Suppressor macrophage treated with lipopolysaccharide for 1 hour (primary cell): Measurements from ENCODE around the gene STARD10.

Experiments
- DNase-seq, 3 donors: peaks; one replicate each; pipeline ENCODE4 v3.0.0-alpha.2; 2020 to 2022

The STARD10 gene

GRCh38 chr11:72743321-72744221 lies 50.3 kb downstream of the STARD10 start:
- DNase-seq: peak; percentile 67 to 70 (median 68)

- DNase-seq: no peak
Measured at GRCh38 chr11:72742513-72743320, 51.1 kb downstream of the STARD10 start.

GRCh38 chr11:72741849-72742512 lies 51.9 kb downstream of the STARD10 start:
- DNase-seq: no peak

GRCh38 chr11:72741429-72741833 lies 52.4 kb downstream of the STARD10 start:
- peak; percentile 82 to 91 (median 89) for DNase-seq

- no peak for DNase-seq
Measured at GRCh38 chr11:72740562-72741428, 53.1 kb downstream of the STARD10 start.

GRCh38 chr11:72740060-72740424 lies 53.8 kb downstream of the STARD10 start:
- no peak for DNase-seq

- DNase-seq: peak; percentile 67 to 71 (median 68)
Measured at GRCh38 chr11:72739240-72740059, 54.4 kb downstream of the STARD10 start.

GRCh38 chr11:72738199-72739141 lies 55.4 kb downstream of the STARD10 start:
- peak; percentile 77 to 88 (median 82) for DNase-seq

- DNase-seq: peak in 2 of 3 donors; percentile 37 to 49
Measured at GRCh38 chr11:72737336-72737735, 56.5 kb downstream of the STARD10 start.

- peak; percentile 94 to 97 (median 94) for DNase-seq
Measured at GRCh38 chr11:72736452-72737069, 57.3 kb downstream of the STARD10 start.

- peak; percentile 46 to 57 (median 54) for DNase-seq
Measured at GRCh38 chr11:72735495-72736027, 58.3 kb downstream of the STARD10 start.

- DNase-seq: no peak
Measured at GRCh38 chr11:72732329-72732728, 61.5 kb downstream of the STARD10 start.

GRCh38 chr11:72730737-72731136 lies 63.1 kb downstream of the STARD10 start:
- DNase-seq: no peak

- no peak for DNase-seq
Measured at GRCh38 chr11:72730243-72730642, 63.6 kb downstream of the STARD10 start.

GRCh38 chr11:72727521-72727920 lies 66.3 kb downstream of the STARD10 start:
- DNase-seq: peak; percentile 60 to 69 (median 67)

- DNase-seq: no peak
Measured at GRCh38 chr11:72726266-72727220, 67.3 kb downstream of the STARD10 start.

GRCh38 chr11:72725724-72726028 lies 68.2 kb downstream of the STARD10 start:
- DNase-seq: no peak
